Breast epithelium (tissue), 3 donors: ENCODE data around the gene OTOS.

ENCODE experiments used
- CTCF ChIP-seq, 3 donors: fragments of 450-650 bp; IDR thresholded peaks; one replicate each; pipeline ENCODE4 v1.5.1; 2016 to 2017; ENCODE audit warnings: antibody characterized with exemption in 3 of 3, mild to moderate bottlenecking in 3 of 3, moderate library complexity in 3 of 3
- POLR2A ChIP-seq: fragments of 450-650 bp; IDR thresholded peaks from one replicate; pipeline ENCODE4 v1.6.1; 2016; ENCODE audit warnings: antibody characterized with exemption, mild to moderate bottlenecking, moderate library complexity
- POLR2AphosphoS5 ChIP-seq, 3 donors: sonication (generic); formaldehyde crosslinking; IDR thresholded peaks; one replicate each; pipeline ENCODE4 v1.6.1; 2017; ENCODE audit warnings: antibody characterized with exemption in 3 of 3

- TF ChIP-seq CTCF (IDR thresholded peaks at IDR 0.05) (no peak), POLR2A (no peak), POLR2AphosphoS5 (IDR thresholded peaks at IDR 0.05) (no peak)
Measured at GRCh38 chr2:240189686-240190085, 49.2 kb upstream of the OTOS start.
